Adipose tissue (tissue), 3 donors: Measurements from ENCODE around the gene CLTB. TPM values are rescaled to one million over a fixed set of nuclear protein-coding genes. Genes with fewer than 3 reads are reported as not detected.
"Not testable (repeated sequence)": the region's sequence is repeated elsewhere in the genome, so short reads cannot be mapped to it uniquely, and the experiment has no call there.

Source experiments
- H3K27ac ChIP-seq: one replicate; pipeline ENCODE4 v1.5.1; 2013; ENCODE audit warnings: low read depth, low read length
- whole genome bisulfite sequencing, 3 donors: extraction: QIAGEN DNeasy Blood & Tissue Kit; methylation state at CpG; one replicate each; pipeline ENCODE4 v1.1.7; 2013; 5-methylcytosine and 5-hydroxymethylcytosine counted together
- polyA plus RNA-seq, 3 donors: library from polyadenylated mRNA; stranded (reverse); fragments of 200-250 nt; gene quantifications; one replicate each; pipeline ENCODE4 v1.2.3, GENCODE V29; 2013
- donor health status: healthy with polysubstance abuse.
- donor health status: Bipolar disorder and iron deficiency.
- donor health status: healthy.

Gene CLTB
- polyA plus RNA-seq, 3 donors, result 50.8 to 128 (median 105) TPM

DNA sequence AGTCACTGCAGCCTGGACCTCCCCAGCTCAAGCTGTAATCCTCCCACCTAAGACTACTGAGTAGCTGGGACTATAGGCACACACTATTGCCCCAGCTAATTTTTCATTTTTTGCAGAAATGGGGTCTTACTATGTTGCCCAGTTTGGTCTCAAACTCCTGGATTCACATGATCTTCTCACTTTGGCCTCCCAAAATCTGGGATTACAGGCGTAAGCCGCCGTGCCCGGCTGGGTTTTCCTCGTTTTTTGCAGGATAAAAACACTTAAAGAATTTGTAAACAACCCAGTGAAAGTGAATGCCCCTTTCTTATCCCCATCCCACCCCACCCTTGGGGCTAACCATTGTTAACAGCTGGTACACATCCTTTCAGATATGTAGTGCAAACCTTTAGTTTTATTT is 7.7 kb downstream of the CLTB start:
- 91 to 94% (median 94%) methylated on average over 5 of the region's 5 CpGs for WGBS, 3 donors
- no peak overlapping the region for H3K27ac ChIP-seq

GRCh38 chr5:176408252-176408573 is 8.1 kb downstream of the CLTB start:
- WGBS, 3 donors, result 82 to 97% (median 84%) methylated on average over 9 to 10 of the region's 10 CpGs
- H3K27ac ChIP-seq, result not testable (repeated sequence)

GRCh38 chr5:176407456-176408251 is 8.7 kb downstream of the CLTB start:
- WGBS, 3 donors, result 55 to 88% (median 68%) methylated on average over 6 of the region's 6 CpGs
- H3K27ac ChIP-seq, result no peak overlapping the region

DNA sequence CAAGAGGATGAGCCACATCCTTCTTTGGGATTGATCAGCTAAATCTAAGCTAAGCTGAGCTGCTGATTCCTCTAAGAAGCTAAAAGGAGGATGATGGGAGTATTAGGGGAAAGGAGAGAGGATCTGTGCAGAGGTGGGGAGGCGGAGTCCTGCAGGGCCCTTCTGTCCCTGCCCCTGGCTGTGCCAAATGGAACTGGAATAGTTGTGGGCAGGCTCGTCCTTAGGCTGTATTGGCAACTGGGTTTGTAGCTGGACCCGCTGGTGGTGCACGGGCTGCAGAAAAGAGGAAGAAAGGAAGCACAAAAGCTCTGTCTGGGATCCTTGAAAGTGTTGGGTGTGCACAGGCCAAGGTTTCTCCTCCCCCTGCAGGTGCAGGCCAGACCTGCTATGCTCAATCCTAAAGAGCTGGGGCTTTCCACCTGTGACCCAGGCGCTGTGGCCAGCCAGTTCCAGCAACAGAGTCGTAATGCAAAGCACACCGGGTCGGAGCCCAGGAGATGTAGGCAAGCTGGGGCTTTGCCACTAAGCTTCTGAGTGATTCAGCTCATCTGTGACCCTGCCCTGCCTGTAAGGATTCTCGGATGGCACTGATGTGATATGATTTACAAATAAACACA is 9.8 kb downstream of the CLTB start:
- WGBS, 3 donors, result 89% methylated on average over 9 of the region's 9 CpGs
- H3K27ac ChIP-seq, result no peak overlapping the region

GRCh38 chr5:176405656-176406435 is 10.5 kb downstream of the CLTB start:
- no peak overlapping the region for H3K27ac ChIP-seq
- WGBS, 3 donors, result 90 to 92% (median 91%) methylated on average over 20 of the region's 20 CpGs

- no peak overlapping the region for H3K27ac ChIP-seq
- 89 to 91% (median 90%) methylated on average over 22 of the region's 22 CpGs for WGBS, 3 donors
These were observed 14.8 kb downstream of the CLTB start for GRCh38 chr5:176401281-176402205.

GRCh38 chr5:176400382-176401156 is 15.8 kb downstream of the CLTB start:
- 75 to 82% (median 77%) methylated on average over 16 to 17 of the region's 17 CpGs for WGBS, 3 donors
- H3K27ac ChIP-seq, result no peak overlapping the region

- H3K27ac ChIP-seq, result no peak overlapping the region
- 93 to 95% (median 94%) methylated on average over 18 of the region's 18 CpGs for WGBS, 3 donors
These were observed 18.5 kb downstream of the CLTB start for GRCh38 chr5:176397736-176398420.

GRCh38 chr5:176396330-176396729 is 20.0 kb downstream of the CLTB start:
- WGBS, 3 donors, result 55 to 77% (median 70%) methylated on average over 6 of the region's 6 CpGs
- no peak overlapping the region for H3K27ac ChIP-seq

DNA sequence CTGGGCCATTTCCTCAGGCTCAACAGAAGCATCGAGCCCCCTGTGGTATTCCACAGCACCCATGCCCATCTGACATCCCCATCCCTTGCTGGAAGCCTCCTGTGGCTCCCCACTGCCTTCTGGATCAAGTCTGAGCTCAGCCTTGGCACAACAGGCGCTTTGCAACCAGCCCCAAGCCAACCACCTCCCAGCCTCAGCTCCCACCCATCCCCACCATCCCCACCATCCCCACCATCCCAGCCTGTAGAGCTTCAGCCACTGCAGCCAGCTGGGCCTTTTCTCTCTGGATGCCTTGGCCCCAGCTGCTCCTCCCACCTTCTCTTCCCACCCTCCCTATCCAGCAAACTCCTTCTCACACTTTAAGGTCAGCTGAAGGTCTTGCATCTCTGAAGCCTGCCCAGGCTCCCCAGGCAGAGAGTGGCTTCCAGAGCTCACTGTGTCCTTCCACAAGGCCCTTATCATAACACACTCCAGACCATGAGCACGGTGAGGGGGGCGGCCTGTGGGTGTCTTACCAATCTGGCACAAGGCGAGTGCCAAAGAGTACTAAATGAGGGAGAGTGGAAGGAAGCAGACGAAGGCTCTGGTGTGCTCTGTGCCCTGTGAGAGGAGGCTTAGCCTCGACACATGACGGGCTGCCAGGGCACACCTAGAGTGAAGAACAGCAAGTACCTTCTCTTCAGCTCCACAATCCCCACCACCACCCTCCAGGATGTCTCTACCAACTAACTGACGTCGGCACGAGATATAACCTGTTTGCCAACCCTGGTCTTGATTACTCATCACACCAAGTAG is 21.3 kb downstream of the CLTB start:
- 66 to 83% (median 76%) methylated on average over 11 of the region's 11 CpGs for WGBS, 3 donors
- H3K27ac ChIP-seq, result no peak overlapping the region

DNA sequence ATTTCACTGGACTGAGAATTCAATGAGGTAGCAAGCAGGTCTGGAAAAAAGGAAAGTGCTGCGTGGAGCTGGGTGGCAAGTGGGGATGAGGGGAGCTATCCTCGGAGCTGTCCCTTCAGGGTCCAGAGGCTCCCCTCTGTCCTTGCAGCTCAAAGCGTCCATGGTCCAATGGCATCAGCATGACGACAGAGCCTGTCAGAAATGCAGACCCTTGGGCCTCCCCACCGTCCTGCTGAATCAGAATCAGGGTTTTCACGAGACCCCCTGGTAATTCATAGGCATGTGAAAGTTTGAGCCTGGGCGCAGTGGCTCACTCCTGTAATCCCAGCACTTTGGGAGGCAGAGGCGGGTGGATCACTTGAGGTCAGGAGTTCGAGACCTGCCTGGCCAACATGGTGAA is 22.2 kb downstream of the CLTB start:
- WGBS, 3 donors, result 93 to 96% (median 95%) methylated on average over 9 of the region's 9 CpGs
- H3K27ac ChIP-seq, result no peak overlapping the region

GRCh38 chr5:176392526-176392925 is 23.8 kb downstream of the CLTB start:
- 89 to 94% (median 91%) methylated on average over 11 of the region's 11 CpGs for WGBS, 3 donors
- no peak overlapping the region for H3K27ac ChIP-seq

DNA sequence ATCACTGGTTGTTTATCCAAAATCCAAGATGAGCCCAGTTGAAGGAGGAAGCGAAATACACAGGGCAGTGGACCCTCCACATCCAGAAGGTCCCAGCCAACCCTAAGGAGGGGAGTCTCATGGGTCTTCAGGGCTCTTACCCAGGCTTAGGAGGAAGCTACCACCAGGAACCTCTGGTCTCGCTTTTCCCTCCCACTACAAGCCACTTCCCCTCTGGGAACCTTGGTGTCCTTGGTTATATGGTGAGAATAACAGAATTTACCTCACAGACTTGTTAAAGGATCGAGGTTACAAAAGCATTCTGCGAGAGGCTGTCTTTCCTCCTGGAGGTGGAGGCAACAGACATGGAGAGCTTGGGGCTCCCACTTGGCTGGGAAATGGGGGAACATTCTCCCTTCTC is 24.3 kb downstream of the CLTB start:
- H3K27ac ChIP-seq, result no peak overlapping the region
- WGBS, 3 donors, result 70 to 96% (median 71%) methylated on average over 4 of the region's 4 CpGs

DNA sequence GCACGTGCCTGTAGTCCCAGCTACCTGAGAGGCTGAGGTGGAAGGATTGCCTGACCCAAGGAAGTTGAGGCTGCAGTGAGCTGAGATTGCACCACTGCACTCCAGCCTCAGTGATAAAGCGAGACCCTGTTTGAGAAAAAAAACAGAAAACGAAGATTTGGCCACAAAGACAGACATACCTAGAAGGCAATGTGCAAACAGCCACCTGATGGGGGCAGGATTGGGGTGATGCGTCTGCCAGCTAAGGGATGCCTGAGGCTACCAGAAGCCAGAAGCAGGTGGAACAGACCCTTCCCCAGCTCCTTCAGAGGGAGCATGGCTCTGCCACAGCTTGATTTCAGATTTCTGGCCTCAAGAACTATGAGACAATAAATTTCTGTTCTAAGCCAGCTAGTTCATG is 24.9 kb downstream of the CLTB start:
- 73 to 92% (median 92%) methylated on average over 4 of the region's 4 CpGs for WGBS, 3 donors
- H3K27ac ChIP-seq, result no peak overlapping the region

- peak overlapping the region; percentile 86 for H3K27ac ChIP-seq
- WGBS, 3 donors, result 25 to 29% (median 28%) methylated on average over 40 to 41 of the region's 41 CpGs
These were observed 26.9 kb downstream of the CLTB start for GRCh38 chr5:176389135-176390123.
